ENCODE results near the gene SMIM33. TPM values are rescaled to one million over a fixed set of nuclear protein-coding genes. Genes with fewer than 3 reads are reported as not detected.

Gene SMIM33
- total and polyA plus RNA-seq, 10 of the 15 experiments (the other 5 are each of a cell fraction or from before 2014, with no cell fraction given), result 0.03 to 0.25 (median 0.07) TPM; not detected in 4

- TF ChIP-seq NKRF (conservative IDR thresholded peaks at IDR 0.05) (no peak), HDAC2 (IDR thresholded peaks at IDR 0.05) (no peak), SP1 (IDR thresholded peaks at IDR 0.05; ENCODE audit: low read depth, low read length) (peak; percentile 49), BCL3 (IDR thresholded peaks at IDR 0.05; ENCODE audit: borderline replicate concordance, insufficient read depth, low read depth, low read length, poor library complexity, severe bottlenecking) (peak; percentile 91), SRF (IDR thresholded peaks at IDR 0.05; ENCODE audit: low read depth in 2 of 2, low read length in 2 of 2) (peak in 1 of 2 experiments; percentile 84; a peak in 2 of 4 replicates), GABPA (IDR thresholded peaks at IDR 0.05; ENCODE audit: low read depth) (no peak; the same call in 1 of the 2 replicates), POLR2A (IDR thresholded peaks at IDR 0.05; ENCODE audit: low read depth, low read length) (no peak), ZNF384 (IDR thresholded peaks at IDR 0.05; ENCODE audit: borderline replicate concordance, low read depth, low read length) (no peak), IKZF1 (conservative IDR thresholded peaks at IDR 0.05) (peak; percentile 99), ZBTB40 (IDR thresholded peaks at IDR 0.05; ENCODE audit: borderline replicate concordance) (no peak), ZZZ3 (IDR thresholded peaks at IDR 0.05; ENCODE audit: control insufficient read depth, insufficient read length, low read depth) (no peak), NR2C1 (IDR thresholded peaks at IDR 0.05) (no peak), ATF7 (IDR thresholded peaks at IDR 0.05; ENCODE audit: low read depth) (peak; percentile 86), TBL1XR1 (IDR thresholded peaks at IDR 0.05; ENCODE audit: low read depth, low read length) (peak; percentile 72; the same call in 1 of the 2 replicates), ZNF274 (IDR thresholded peaks at IDR 0.05; ENCODE audit: insufficient read depth, insufficient read length) (no peak), REST (IDR thresholded peaks at IDR 0.05; ENCODE audit: low read depth, low read length) (no peak), MXI1 (IDR thresholded peaks at IDR 0.05; ENCODE audit: low read depth, low read length) (no peak)
Measured at GRCh38 chr5:139446956-139447779, 23.6 kb upstream of the SMIM33 start (continued).

Measured in GM12878 (cell line).